Activated CD8-positive, alpha-beta memory T cell treated with anti-CD3 and anti-CD28 coated beads, Interleukin-2, amount 10 ng/mL, durations not matched to agents 7 days and 5 days (primary cell): ENCODE measurements around the gene HIP1. TPM values are rescaled to one million over a fixed set of nuclear protein-coding genes. Genes with fewer than 3 reads are reported as not detected.

ENCODE experiments used
- ATAC-seq: fragments of 150-1000 bp; cut with Tn5 transposase; one replicate; pipeline ENCODE4 v1.10.0; 2021; ENCODE audit warnings: moderate library complexity
- CTCF ChIA-PET: fragments of 350-600 bp; sonication (Branson Sonifier 250); formaldehyde crosslinking; loops from one replicate; lab custom pipeline; 2021; ENCODE audit warnings: antibody characterized with exemption; lab: Charles Lee
- DNase-seq: peaks from one replicate; pipeline ENCODE4 v3.0.0-alpha.2; 2020
- H3K27ac Mint-ChIP-seq: one replicate; pipeline ENCODE4 v1.8.0; 2021; ENCODE audit warnings: mild to moderate bottlenecking, mixed read lengths
- H3K27me3 Mint-ChIP-seq: one replicate; pipeline ENCODE4 v1.8.0; 2021; ENCODE audit warnings: mixed read lengths
- H3K36me3 Mint-ChIP-seq: one replicate; pipeline ENCODE4 v1.8.0; 2021; ENCODE audit warnings: mild to moderate bottlenecking, mixed read lengths
- H3K4me1 Mint-ChIP-seq: one replicate; pipeline ENCODE4 v1.8.0; 2021; ENCODE audit warnings: mixed read lengths
- H3K4me3 Mint-ChIP-seq: one replicate; pipeline ENCODE4 v1.8.0; 2021; ENCODE audit warnings: mild to moderate bottlenecking, moderate library complexity, mixed read lengths
- H3K9me3 Mint-ChIP-seq: one replicate; pipeline ENCODE4 v1.8.0; 2022; ENCODE audit warnings: low read depth, mixed read lengths
- total RNA-seq, 2 experiments: library from RNA; stranded (reverse); gene quantifications; one replicate each; pipeline ENCODE4 v1.2.3, GENCODE V29; 2021

Gene HIP1
- total RNA-seq, 2 experiments from 2014 or later = 7.6 to 11.8 TPM

GRCh38 chr7:75758491-75758890, 19.8 kb upstream of the HIP1 start:
- no peaks in the 10 kb centered on the region for H3K27me3 Mint-ChIP-seq
- no peaks in the 10 kb centered on the region for H3K36me3 Mint-ChIP-seq
- peaks cover 5% of the 10 kb centered on the region for H3K4me1 Mint-ChIP-seq
- no peak for DNase-seq
- no peak overlapping the region for H3K4me3 Mint-ChIP-seq
- CTCF ChIA-PET = no interaction called here
- no peak for ATAC-seq
- H3K9me3 Mint-ChIP-seq = no peaks in the 10 kb centered on the region
- H3K27ac Mint-ChIP-seq = no peak overlapping the region

DNA sequence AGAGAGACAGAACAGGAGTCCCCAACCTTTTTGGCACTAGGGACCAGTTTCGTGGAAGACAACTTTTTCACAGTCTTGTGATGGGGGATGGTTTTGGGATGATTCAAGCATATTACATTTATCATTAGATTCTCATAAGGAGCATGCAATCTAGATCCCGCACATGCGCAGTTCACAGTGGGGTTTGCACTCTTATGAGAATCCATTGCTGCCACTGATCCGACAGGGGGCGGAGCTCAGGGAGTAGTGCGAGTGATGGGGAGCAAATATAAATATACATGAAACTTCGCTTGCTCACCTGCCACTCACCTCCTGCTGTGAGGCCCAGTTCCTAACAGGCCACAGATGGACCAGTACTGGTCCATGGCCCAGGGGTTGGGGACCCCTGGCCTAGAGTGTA, 19.1 kb upstream of the HIP1 start:
- no peak overlapping the region for H3K4me3 Mint-ChIP-seq
- H3K27me3 Mint-ChIP-seq = no peaks in the 10 kb centered on the region
- H3K36me3 Mint-ChIP-seq = no peaks in the 10 kb centered on the region
- no peak for DNase-seq
- H3K27ac Mint-ChIP-seq = no peak overlapping the region
- H3K4me1 Mint-ChIP-seq = peaks cover 5% of the 10 kb centered on the region
- no peaks in the 10 kb centered on the region for H3K9me3 Mint-ChIP-seq
- CTCF ChIA-PET = no interaction called here
- ATAC-seq = no peak

GRCh38 chr7:75756991-75757676, 18.4 kb upstream of the HIP1 start:
- no peaks in the 10 kb centered on the region for H3K9me3 Mint-ChIP-seq
- ATAC-seq (peak; percentile 36), DNase-seq (no peak)
- no peak overlapping the region for H3K4me3 Mint-ChIP-seq
- H3K36me3 Mint-ChIP-seq = no peaks in the 10 kb centered on the region
- CTCF ChIA-PET = no interaction called here
- H3K4me1 Mint-ChIP-seq = peaks cover 2% of the 10 kb centered on the region
- no peaks in the 10 kb centered on the region for H3K27me3 Mint-ChIP-seq
- H3K27ac Mint-ChIP-seq = no peak overlapping the region

GRCh38 chr7:75756206-75756990, 17.7 kb upstream of the HIP1 start:
- ATAC-seq (no peak), DNase-seq (no peak)
- Mint-ChIP-seq H3K4me1 (peaks cover 2% of the 10 kb centered on the region), H3K27ac (no peak overlapping the region), H3K36me3 (no peaks in the 10 kb centered on the region), H3K9me3 (no peaks in the 10 kb centered on the region), H3K27me3 (no peaks in the 10 kb centered on the region), H3K4me3 (no peak overlapping the region)
- CTCF ChIA-PET = interaction anchor here (1.3 kb wide), 1 partner anchor 264 kb away, joined by 3 read pairs; no protein-coding TSS in a partner anchor

DNA sequence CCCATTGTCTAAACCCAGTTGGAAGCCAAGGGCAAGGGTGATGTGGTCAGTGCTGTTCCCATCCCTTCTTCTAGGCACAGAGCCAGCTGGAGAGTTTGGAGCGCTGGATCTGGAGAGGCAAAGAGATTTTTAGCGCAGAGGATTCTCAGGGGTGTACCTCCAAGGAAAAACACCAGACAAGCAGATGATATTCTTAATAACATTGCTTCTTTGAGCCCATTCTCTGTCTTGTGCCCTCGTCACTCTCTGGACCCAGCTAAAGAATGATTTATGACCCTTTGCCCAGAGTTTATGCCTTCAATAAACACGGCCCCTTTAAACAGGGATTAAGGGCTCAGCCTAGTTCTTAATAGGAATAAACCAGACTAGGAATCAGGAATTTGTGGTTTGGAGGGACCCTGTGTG, 4.7 kb upstream of the HIP1 start:
- H3K27ac Mint-ChIP-seq = no peak overlapping the region
- DNase-seq (no peak), ATAC-seq (no peak)
- CTCF ChIA-PET = no interaction called here
- H3K4me3 Mint-ChIP-seq = no peak overlapping the region
- H3K36me3 Mint-ChIP-seq = no peaks in the 10 kb centered on the region
- peaks cover 11% of the 10 kb centered on the region for H3K27me3 Mint-ChIP-seq
- no peaks in the 10 kb centered on the region for H3K9me3 Mint-ChIP-seq
- H3K4me1 Mint-ChIP-seq = peaks cover 8% of the 10 kb centered on the region

- H3K4me3 Mint-ChIP-seq = peak overlapping the region; percentile 0
- no peak overlapping the region for H3K27ac Mint-ChIP-seq
- no peak for ATAC-seq
- H3K36me3 Mint-ChIP-seq = peaks cover 2% of the 10 kb centered on the region
- no peaks in the 10 kb centered on the region for H3K9me3 Mint-ChIP-seq
- CTCF ChIA-PET = interaction anchor here (2.1 kb wide), 1 partner anchor 22 kb away, joined by 5 read pairs; no protein-coding TSS in a partner anchor
- DNase-seq = no peak
- H3K4me1 Mint-ChIP-seq = peaks cover 17% of the 10 kb centered on the region
- H3K27me3 Mint-ChIP-seq = peaks cover 11% of the 10 kb centered on the region
Observed at GRCh38 chr7:75740846-75741497, 2.2 kb upstream of the HIP1 start.

- CTCF ChIA-PET = interaction anchor here (1.3 to 3.6 kb wide), 4 partner anchors 10 to 22 kb away, joined by 5 to 11 read pairs (median 6); no protein-coding TSS in a partner anchor
- peak overlapping the region; percentile 94 for H3K27ac Mint-ChIP-seq
- ATAC-seq = peak; percentile 11
- peaks cover 17% of the 10 kb centered on the region for H3K4me1 Mint-ChIP-seq
- peak overlapping the region; percentile 91 for H3K4me3 Mint-ChIP-seq
- peak; percentile 76 for DNase-seq
- H3K9me3 Mint-ChIP-seq = no peaks in the 10 kb centered on the region
- H3K36me3 Mint-ChIP-seq = peaks cover 2% of the 10 kb centered on the region
- H3K27me3 Mint-ChIP-seq = peaks cover 11% of the 10 kb centered on the region
Observed at GRCh38 chr7:75739796-75740672, 1.3 kb upstream of the HIP1 start.

DNA sequence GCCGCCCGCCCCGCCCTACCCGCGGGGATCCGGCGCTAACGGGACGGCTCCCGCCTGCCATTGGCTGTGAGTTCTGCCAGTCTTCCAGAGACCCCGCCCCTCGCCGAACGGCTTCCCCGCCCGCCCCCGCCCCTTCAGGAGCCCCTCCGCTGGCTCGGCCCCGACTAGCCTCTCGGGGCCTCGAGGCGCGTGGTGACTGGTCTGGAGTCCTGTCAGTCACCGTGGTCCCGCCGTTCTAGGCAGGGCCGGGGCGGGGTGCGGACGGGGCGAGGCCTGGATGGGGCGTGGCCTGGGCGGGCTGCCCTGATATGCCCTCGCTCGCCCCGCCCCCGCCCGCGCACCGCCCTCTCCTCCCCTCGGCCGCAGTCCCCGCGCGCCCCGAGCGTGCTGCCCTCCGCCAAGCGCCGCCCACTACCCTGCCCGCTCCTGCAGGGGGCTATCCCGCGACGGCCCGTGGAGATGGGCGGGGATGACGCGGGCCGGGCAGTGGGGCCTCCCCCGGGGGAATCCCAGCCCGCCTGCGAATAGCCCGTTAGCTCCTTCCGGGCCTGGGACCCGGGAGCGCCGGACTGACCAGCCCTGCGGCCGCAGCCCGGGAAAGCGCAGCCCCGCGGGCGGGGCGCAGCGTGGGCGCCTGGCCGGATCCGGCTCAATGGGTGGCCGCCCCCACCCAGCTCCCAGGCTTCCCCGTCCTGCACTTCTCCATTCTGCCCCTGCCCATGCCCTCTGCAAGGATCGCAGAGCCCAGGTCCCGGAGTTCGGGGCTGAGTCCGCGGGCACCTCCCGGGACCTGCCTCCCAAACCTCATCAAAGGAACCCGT, 444 bp upstream of the HIP1 start:
- peak overlapping the region; percentile 91 for H3K4me3 Mint-ChIP-seq
- DNase-seq (peak; percentile 100), ATAC-seq (peak; percentile 97)
- H3K27me3 Mint-ChIP-seq = peaks cover 11% of the 10 kb centered on the region
- no peaks in the 10 kb centered on the region for H3K9me3 Mint-ChIP-seq
- peaks cover 17% of the 10 kb centered on the region for H3K4me1 Mint-ChIP-seq
- CTCF ChIA-PET = interaction anchor here (1.3 to 3.6 kb wide), 4 partner anchors 10 to 23 kb away, joined by 5 to 11 read pairs (median 6); no protein-coding TSS in a partner anchor
- H3K27ac Mint-ChIP-seq = peak overlapping the region; percentile 94
- peaks cover 2% of the 10 kb centered on the region for H3K36me3 Mint-ChIP-seq

- DNase-seq (no peak), ATAC-seq (no peak)
- CTCF ChIA-PET = interaction anchor here (1.7 to 3.6 kb wide), 2 partner anchors 8 to 10 kb away, joined by 5 to 11 read pairs; no protein-coding TSS in a partner anchor
- peak overlapping the region; percentile 91 for H3K4me3 Mint-ChIP-seq
- peaks cover 17% of the 10 kb centered on the region for H3K4me1 Mint-ChIP-seq
- peaks cover 2% of the 10 kb centered on the region for H3K36me3 Mint-ChIP-seq
- peaks cover 7% of the 10 kb centered on the region for H3K27me3 Mint-ChIP-seq
- peak overlapping the region; percentile 82 for H3K27ac Mint-ChIP-seq
- H3K9me3 Mint-ChIP-seq = no peaks in the 10 kb centered on the region
Observed at GRCh38 chr7:75737856-75738603, 711 bp downstream of the HIP1 start.

- CTCF ChIA-PET = interaction anchor here (1.3 kb wide), 1 partner anchor 27 kb away, joined by 3 read pairs; no protein-coding TSS in a partner anchor
- H3K9me3 Mint-ChIP-seq = no peaks in the 10 kb centered on the region
- ATAC-seq = no peak
- H3K27ac Mint-ChIP-seq = no peak overlapping the region
- no peak overlapping the region for H3K4me3 Mint-ChIP-seq
- H3K27me3 Mint-ChIP-seq = peaks cover under 1% of the 10 kb centered on the region
- peaks cover 2% of the 10 kb centered on the region for H3K36me3 Mint-ChIP-seq
- H3K4me1 Mint-ChIP-seq = peaks cover 23% of the 10 kb centered on the region
- DNase-seq = no peak
Observed at GRCh38 chr7:75735581-75736350, 3.0 kb downstream of the HIP1 start.
